K562 (cell line): ENCODE results near the gene IRF4. TPM values are rescaled to one million over a fixed set of nuclear protein-coding genes. Genes with fewer than 3 reads are reported as not detected.

ENCODE experiments used
- ATAC-seq: fragments of 200-7000 bp; cut with Tn5 transposase; 3 replicates; pipeline ENCODE4 v1.9.1; 2020; ENCODE audit warnings: moderate library complexity
- BruUV-seq: library from RNA; stranded (reverse); fragments of 400-500 nt; replicated peaks from 2 replicates; lab custom pipeline; 2021; lab: Mats Ljungman, UMichigan
- CTCF ChIA-PET: fragments of 300-600 bp; formaldehyde crosslinking; extraction: SDS; loops from one replicate; lab custom pipeline; 2021; ENCODE audit warnings: low intra/inter-chr PET ratio; lab: Yijun Ruan, JAX
- POLR2A ChIA-PET: fragments of 300-600, 350-650 bp; sonication (Branson Sonifier 250); formaldehyde crosslinking; extraction: SDS; loops from one replicate; lab custom pipeline; 2021; ENCODE audit warnings: antibody characterized with exemption, inconsistent platforms; lab: Yijun Ruan, JAX
- DNase-seq, 4 experiments: peaks; one replicate each; pipeline versions ENCODE4 v3.0.0 to v3.0.0-alpha.2; 2011 to 2018; ENCODE audit warnings: low spot score in 3 of 4, mixed read lengths in 3 of 4; ENCODE audit errors: extremely low read depth in 1 of 4
- FAIRE-seq: peaks from 2 replicates; lab custom pipeline; 2011; peaks lifted over from hg19 to GRCh38; lab: Jason Lieb, UNC
- H2AFZ ChIP-seq: 2 replicates; pipeline ENCODE4 v1.6.0; 2011; ENCODE audit warnings: low read depth, low read length, control low read depth, inconsistent platforms
- H3K27ac ChIP-seq: fragments of 200-600 bp; 3 replicates; pipeline ENCODE4 v1.8.0; 2011; ENCODE audit warnings: low read depth, mild to moderate bottlenecking, control low read depth, inconsistent platforms, low read length, moderate library complexity, mixed read lengths; ENCODE audit errors: extremely low read depth
- H3K27me3 ChIP-seq, 2 experiments: fragments of 300-600 bp in 1 of 2; 2 replicates in 1 of 2; 3 replicates in 1 of 2; pipeline versions ENCODE4 v1.6.0 to v1.8.0; 2011; ENCODE audit warnings: inconsistent platforms in 2 of 2, low read length in 2 of 2, mild to moderate bottlenecking in 1 of 2, mixed read lengths in 1 of 2, moderate library complexity in 1 of 2; ENCODE audit not compliant: control insufficient read depth in 2 of 2, insufficient read depth in 2 of 2
- H3K36me3 ChIP-seq: fragments of 300-600 bp; 3 replicates; pipeline ENCODE4 v1.8.0; 2011; ENCODE audit warnings: mild to moderate bottlenecking, low read length, inconsistent platforms; ENCODE audit not compliant: control insufficient read depth, insufficient read depth
- H3K4me1 ChIP-seq, 2 experiments: fragments of 200-600 bp in 1 of 2; replicated peaks in 1 of 2; 2 replicates in 1 of 2; 3 replicates in 1 of 2; pipeline versions ENCODE4 v1.5.1 to v1.8.0; 2011; ENCODE audit warnings: inconsistent platforms in 2 of 2, low read length in 2 of 2, mild to moderate bottlenecking in 1 of 2, mixed read lengths in 1 of 2, moderate library complexity in 1 of 2; ENCODE audit not compliant: control insufficient read depth in 2 of 2, insufficient read depth in 2 of 2
- H3K4me2 ChIP-seq: 2 replicates; pipeline ENCODE4 v1.6.1; 2011; ENCODE audit warnings: low read length, control low read depth, inconsistent platforms, mixed read lengths; ENCODE audit not compliant: insufficient read depth
- H3K4me3 ChIP-seq: fragments of 200-600 bp; sonication (generic), shearing (Covaris generic); 2 replicates; pipeline ENCODE4 v1.5.1; 2016; ENCODE audit warnings: control low read depth, inconsistent platforms
- H3K79me2 ChIP-seq: fragments of 200-600 bp; 3 replicates; pipeline ENCODE4 v1.8.0; 2011; ENCODE audit warnings: low read length, inconsistent platforms; ENCODE audit not compliant: control insufficient read depth, insufficient read depth
- H3K9ac ChIP-seq, 2 experiments: 2 replicates each; pipeline versions ENCODE4 v1.6.0 to v1.6.1; 2011; ENCODE audit warnings: low read depth in 2 of 2, low read length in 2 of 2, control low read depth in 1 of 2, inconsistent platforms in 1 of 2, mild to moderate bottlenecking in 1 of 2, mixed read lengths in 1 of 2; ENCODE audit not compliant: insufficient read depth in 1 of 2
- H3K9me1 ChIP-seq: one replicate; pipeline ENCODE4 v1.6.0; 2011; ENCODE audit warnings: inconsistent platforms, mild to moderate bottlenecking, low read length, moderate library complexity; ENCODE audit not compliant: control insufficient read depth, insufficient read depth
- H3K9me3 ChIP-seq: replicated peaks from 2 replicates; pipeline ENCODE4 v1.5.1; 2011; ENCODE audit warnings: low read depth, low read length, inconsistent platforms; ENCODE audit not compliant: control insufficient read depth, insufficient read depth
- H4K20me1 ChIP-seq: replicated peaks from 2 replicates; pipeline ENCODE4 v1.6.1; 2011; ENCODE audit warnings: low read length, inconsistent platforms, mixed read lengths; ENCODE audit not compliant: control insufficient read depth, insufficient read depth
- BACH1 ChIP-seq: fragments of 200-800 bp; sonication (Bioruptor generic); IDR thresholded peaks from 2 replicates; pipeline ENCODE4 v1.6.1; 2016; ENCODE audit warnings: missing genetic modification characterization, missing compliant biosample characterization
- HNRNPL ChIP-seq: fragments of 200-400 bp; formaldehyde crosslinking; IDR thresholded peaks from 2 replicates; pipeline ENCODE4 v1.6.1; 2017; ENCODE audit warnings: low read depth, mild to moderate bottlenecking, low read length
- NRF1 ChIP-seq, 2 experiments: fragments of 450-650 bp; IDR thresholded peaks in 1 of 2; conservative IDR thresholded peaks in 1 of 2; 2 replicates each; pipeline ENCODE4 v1.6.1; 2014; ENCODE audit warnings: mild to moderate bottlenecking in 2 of 2
- PTRF ChIP-seq: fragments of 450-650 bp; IDR thresholded peaks from 2 replicates; pipeline ENCODE4 v1.6.1; 2016; ENCODE audit warnings: mild to moderate bottlenecking, missing genetic modification characterization, missing compliant biosample characterization
- ZFPM2 ChIP-seq: fragments of 250-450 bp; sonication (Bioruptor Pico); IDR thresholded peaks from 2 replicates; pipeline ENCODE4 v1.5.1; 2022; ENCODE audit warnings: mild to moderate bottlenecking
- ZNF263 ChIP-seq: sonication (generic); formaldehyde crosslinking; IDR thresholded peaks from 2 replicates; pipeline ENCODE4 v1.8.0; 2022; ENCODE audit warnings: mild to moderate bottlenecking, missing genetic modification reagents, borderline replicate concordance
- WGBS: fragments of 100-300 bp; shearing (Covaris generic); methylation state at CpG from one replicate; pipeline ENCODE4 v1.1.6; 2016; ENCODE audit warnings: low coverage, mixed read lengths; ENCODE audit not compliant: insufficient coverage; ENCODE audit errors: missing lambda C conversion rate; 5-methylcytosine and 5-hydroxymethylcytosine counted together
- in situ Hi-C: fragments of 300-500 bp; cut with MboI; formaldehyde crosslinking; loops from 4 replicates; pipeline ENCODE4 v1.15.0; 2018; ENCODE audit warnings: inconsistent platforms, mixed read lengths
- intact Hi-C: fragments of 100-400 bp; cut with micrococcal nuclease; formaldehyde crosslinking; loops from 2 replicates; pipeline ENCODE4 v1.14.2; 2022
- polyA plus RNA-seq, 8 experiments: library from polyadenylated mRNA; depleted of rRNA in 4 of 8; stranded (reverse) in 5 of 8; unstranded in 3 of 8; fragments of >200 nt; fragmentation: Nextera tagmentation in 2 of 8; fragmentation: Illumina TruSeq in 1 of 8; extraction: Ambion mirVana in 2 of 8; extraction: Trizol in 1 of 8; gene quantifications; 2 replicates each; pipeline versions ENCODE4 v1.2.1 to v1.2.3, GENCODE V29; 2011 to 2014; ENCODE audit warnings: inconsistent platforms in 1 of 8, missing spikeins in 1 of 8
- total RNA-seq, 7 experiments: library from RNA; depleted of rRNA in 6 of 7; stranded (reverse); fragments of >200 nt in 6 of 7; fragmentation: Illumina TruSeq in 2 of 7; extraction: Trizol in 2 of 7; gene quantifications; 2 replicates each; pipeline versions ENCODE4 v1.2.1 to v1.2.3, GENCODE V29; 2011 to 2021; ENCODE audit warnings: low replicate concordance in 1 of 7
- TF ChIP-seq, protein P1 (sequence below): sonication (generic); formaldehyde crosslinking; IDR thresholded peaks from 2 replicates; pipeline ENCODE4 v1.8.0; 2022; ENCODE audit warnings: mild to moderate bottlenecking, missing genetic modification reagents
- TF ChIP-seq, protein P2 (sequence below): fragments of 250-450 bp; sonication (Bioruptor Pico); IDR thresholded peaks from 2 replicates; pipeline ENCODE4 v1.4.0; 2020; ENCODE audit warnings: mild to moderate bottlenecking, moderate library complexity
- TF ChIP-seq, protein P3 (sequence below): fragments of 450-650 bp; formaldehyde crosslinking; IDR thresholded peaks from 2 replicates; pipeline ENCODE4 v1.4.0; 2022; ENCODE audit warnings: missing genetic modification characterization

Gene IRF4
- total and polyA plus RNA-seq, 9 of the 15 experiments (the other 6 are each of a cell fraction or from before 2014, with no cell fraction given) = 0.05 to 0.33 (median 0.09) TPM; not detected in 6

DNA sequence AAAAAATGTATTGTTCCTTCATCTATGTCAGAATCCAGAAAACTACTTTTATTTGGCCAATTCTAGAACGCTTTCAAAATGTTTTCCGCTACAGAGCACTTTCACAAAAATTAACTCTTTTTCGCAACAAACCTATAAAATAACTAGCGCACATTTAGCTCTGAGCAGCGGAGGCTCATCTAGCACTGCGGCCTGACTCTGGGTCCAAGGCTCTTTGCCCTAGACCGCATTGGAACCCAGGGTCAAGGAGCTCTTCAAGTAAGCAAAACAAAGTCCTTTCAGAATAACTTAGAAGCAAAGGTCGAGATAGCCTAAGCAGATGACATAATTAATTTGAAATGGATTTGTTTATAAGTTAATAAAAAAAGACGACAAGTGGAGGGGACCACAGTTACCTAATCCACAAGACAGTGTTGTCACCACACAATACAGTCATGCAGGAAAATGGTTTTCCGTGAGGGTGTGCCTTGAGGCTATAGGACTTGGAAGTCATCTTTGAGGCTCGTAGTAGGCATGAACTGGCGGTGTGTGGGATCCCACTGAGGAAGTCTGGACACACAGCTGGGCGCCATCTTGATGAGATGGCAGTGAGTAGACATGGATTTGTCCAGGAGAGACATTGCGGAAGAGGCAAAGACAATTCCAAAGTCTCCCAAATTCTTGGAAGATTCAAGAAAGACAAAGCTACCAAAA is 29.2 kb upstream of the IRF4 start (continued):
- TF ChIP-seq, protein P1, sequence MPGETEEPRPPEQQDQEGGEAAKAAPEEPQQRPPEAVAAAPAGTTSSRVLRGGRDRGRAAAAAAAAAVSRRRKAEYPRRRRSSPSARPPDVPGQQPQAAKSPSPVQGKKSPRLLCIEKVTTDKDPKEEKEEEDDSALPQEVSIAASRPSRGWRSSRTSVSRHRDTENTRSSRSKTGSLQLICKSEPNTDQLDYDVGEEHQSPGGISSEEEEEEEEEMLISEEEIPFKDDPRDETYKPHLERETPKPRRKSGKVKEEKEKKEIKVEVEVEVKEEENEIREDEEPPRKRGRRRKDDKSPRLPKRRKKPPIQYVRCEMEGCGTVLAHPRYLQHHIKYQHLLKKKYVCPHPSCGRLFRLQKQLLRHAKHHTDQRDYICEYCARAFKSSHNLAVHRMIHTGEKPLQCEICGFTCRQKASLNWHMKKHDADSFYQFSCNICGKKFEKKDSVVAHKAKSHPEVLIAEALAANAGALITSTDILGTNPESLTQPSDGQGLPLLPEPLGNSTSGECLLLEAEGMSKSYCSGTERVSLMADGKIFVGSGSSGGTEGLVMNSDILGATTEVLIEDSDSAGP (CRISPR knock-in tag) = no peak
- TF ChIP-seq, protein P2, sequence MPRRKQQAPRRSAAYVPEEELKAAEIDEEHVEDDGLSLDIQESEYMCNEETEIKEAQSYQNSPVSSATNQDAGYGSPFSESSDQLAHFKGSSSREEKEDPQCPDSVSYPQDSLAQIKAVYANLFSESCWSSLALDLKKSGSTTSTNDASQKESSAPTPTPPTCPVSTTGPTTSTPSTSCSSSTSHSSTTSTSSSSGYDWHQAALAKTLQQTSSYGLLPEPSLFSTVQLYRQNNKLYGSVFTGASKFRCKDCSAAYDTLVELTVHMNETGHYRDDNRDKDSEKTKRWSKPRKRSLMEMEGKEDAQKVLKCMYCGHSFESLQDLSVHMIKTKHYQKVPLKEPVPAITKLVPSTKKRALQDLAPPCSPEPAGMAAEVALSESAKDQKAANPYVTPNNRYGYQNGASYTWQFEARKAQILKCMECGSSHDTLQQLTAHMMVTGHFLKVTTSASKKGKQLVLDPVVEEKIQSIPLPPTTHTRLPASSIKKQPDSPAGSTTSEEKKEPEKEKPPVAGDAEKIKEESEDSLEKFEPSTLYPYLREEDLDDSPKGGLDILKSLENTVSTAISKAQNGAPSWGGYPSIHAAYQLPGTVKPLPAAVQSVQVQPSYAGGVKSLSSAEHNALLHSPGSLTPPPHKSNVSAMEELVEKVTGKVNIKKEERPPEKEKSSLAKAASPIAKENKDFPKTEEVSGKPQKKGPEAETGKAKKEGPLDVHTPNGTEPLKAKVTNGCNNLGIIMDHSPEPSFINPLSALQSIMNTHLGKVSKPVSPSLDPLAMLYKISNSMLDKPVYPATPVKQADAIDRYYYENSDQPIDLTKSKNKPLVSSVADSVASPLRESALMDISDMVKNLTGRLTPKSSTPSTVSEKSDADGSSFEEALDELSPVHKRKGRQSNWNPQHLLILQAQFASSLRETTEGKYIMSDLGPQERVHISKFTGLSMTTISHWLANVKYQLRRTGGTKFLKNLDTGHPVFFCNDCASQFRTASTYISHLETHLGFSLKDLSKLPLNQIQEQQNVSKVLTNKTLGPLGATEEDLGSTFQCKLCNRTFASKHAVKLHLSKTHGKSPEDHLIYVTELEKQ (CRISPR knock-in tag) = no peak

DNA sequence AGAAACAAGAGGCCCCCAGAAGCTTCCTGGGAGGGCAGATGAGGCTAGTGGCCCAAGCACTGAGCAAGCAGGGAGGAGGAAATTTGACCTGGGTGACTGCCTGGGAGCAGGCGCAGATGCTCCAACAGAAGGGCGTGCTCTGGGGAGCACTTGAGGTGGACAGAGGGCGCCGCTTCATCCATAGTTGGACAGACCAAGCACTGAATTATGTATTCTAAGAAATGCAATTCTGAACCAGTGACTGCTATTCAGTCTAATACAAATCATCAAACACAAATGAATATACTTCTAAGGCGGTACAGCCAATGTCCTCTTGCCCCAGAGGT is 28.7 kb upstream of the IRF4 start:
- 0 out of 5 replicates have a peak, but pooled peaks cover 0 to 2% of the 10 kb centered on the region in 2 experiments for H3K4me1 ChIP-seq
- TF ChIP-seq ZNF263 (CRISPR knock-in tag) (peak; percentile 82), NRF1 (conservative IDR thresholded peaks at IDR 0.05 in 1 of 2, IDR thresholded peaks at IDR 0.05 in 1 of 2) (peak; percentile 23 to 35; a peak in 2 of 4 replicates), HNRNPL (no peak), PTRF (tag) (no peak), BACH1 (tag) (no peak), ZFPM2 (no peak)
- TF ChIP-seq, protein P3, sequence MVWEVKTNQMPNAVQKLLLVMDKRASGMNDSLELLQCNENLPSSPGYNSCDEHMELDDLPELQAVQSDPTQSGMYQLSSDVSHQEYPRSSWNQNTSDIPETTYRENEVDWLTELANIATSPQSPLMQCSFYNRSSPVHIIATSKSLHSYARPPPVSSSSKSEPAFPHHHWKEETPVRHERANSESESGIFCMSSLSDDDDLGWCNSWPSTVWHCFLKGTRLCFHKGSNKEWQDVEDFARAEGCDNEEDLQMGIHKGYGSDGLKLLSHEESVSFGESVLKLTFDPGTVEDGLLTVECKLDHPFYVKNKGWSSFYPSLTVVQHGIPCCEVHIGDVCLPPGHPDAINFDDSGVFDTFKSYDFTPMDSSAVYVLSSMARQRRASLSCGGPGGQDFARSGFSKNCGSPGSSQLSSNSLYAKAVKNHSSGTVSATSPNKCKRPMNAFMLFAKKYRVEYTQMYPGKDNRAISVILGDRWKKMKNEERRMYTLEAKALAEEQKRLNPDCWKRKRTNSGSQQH = no peak
- TF ChIP-seq, all 486 proteins: peak for 2
- in situ Hi-C loops = no loop called here
- ChIA-PET CTCF (no interaction called here), POLR2A (interaction anchor here (0.5 to 1.3 kb wide), 2 partner anchors 22 to 1033 kb away, joined by 3 read pairs; no protein-coding TSS in a partner anchor)
- no peak overlapping the region for H3K9ac ChIP-seq
- no peak overlapping the region for H2AFZ ChIP-seq
- DNase-seq = no peak
- intact Hi-C loops = loop anchor here (5.0 kb wide), 1 partner anchor 146 kb away; no protein-coding TSS in a partner anchor
- no TSS peak for BruUV-seq
- peak; percentile 29; the same call in 2 of the 3 replicates for ATAC-seq
- H3K4me2 ChIP-seq = no peak overlapping the region
- H3K79me2 ChIP-seq = no peaks in the 10 kb centered on the region
- 7% methylated on average over 5 of the region's 5 CpGs for WGBS
- H3K27ac ChIP-seq = no peak overlapping the region
- H3K4me3 ChIP-seq = no peak overlapping the region
- FAIRE-seq = no peak
- peaks cover 70 to 86% of the 10 kb centered on the region in 2 experiments for H3K27me3 ChIP-seq
- no peaks in the 10 kb centered on the region for H3K9me1 ChIP-seq
- H3K36me3 ChIP-seq = no peaks in the 10 kb centered on the region
- H4K20me1 ChIP-seq = no peaks in the 10 kb centered on the region; the same call in 1 of the 2 replicates
- H3K9me3 ChIP-seq = no peaks in the 10 kb centered on the region
